ENCODE data around the gene AIMP1. TPM values are rescaled to one million over a fixed set of nuclear protein-coding genes. Genes with fewer than 3 reads are reported as not detected.
"Not testable (repeated sequence)": the region's sequence is repeated elsewhere in the genome, so short reads cannot be mapped to it uniquely, and the experiment has no call there.

The AIMP1 gene
- total and polyA plus RNA-seq, 4 experiments from 2014 or later: 47.0 to 95.9 (median 62.3) TPM

DNA sequence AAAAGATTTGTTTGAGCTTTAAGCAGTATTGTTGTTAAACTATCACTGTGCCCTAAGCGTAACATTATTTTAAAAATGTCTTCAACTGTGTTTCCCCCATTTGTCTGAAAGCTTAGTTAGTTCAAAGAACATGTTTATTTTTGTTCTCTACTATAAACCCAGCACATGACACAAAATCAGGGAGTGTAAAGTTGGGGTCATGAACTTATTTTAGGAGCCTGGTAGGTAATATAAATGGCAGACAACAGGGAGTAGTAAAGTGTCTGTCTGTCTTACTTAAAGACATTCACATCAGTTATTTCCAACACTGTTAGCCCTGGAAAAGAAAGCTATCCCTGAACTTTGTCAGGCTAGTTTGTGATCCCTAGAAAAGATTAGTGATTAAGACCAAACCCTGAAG lies 3.9 kb downstream of the AIMP1 start:
- no peak for DNase-seq
- H3K27ac ChIP-seq (ENCODE audit: low read depth, low read length): no peak overlapping the region
- CTCF ChIA-PET (ENCODE audit: partially characterized antibody): interaction anchor here (0.8 kb wide), 1 partner anchor 8 kb away, joined by 7 read pairs; no protein-coding TSS in a partner anchor
- Mint-ChIP-seq H3K4me3 (no peak overlapping the region), H3K27me3 (no peaks in the 10 kb centered on the region), H3K9me3 (peaks cover 0 to 5% (median 0%) of the 10 kb centered on the region in 8 donors), H3K36me3 (peaks cover 18 to 21% of the 10 kb centered on the region in 2 donors), H3K27ac (no peak overlapping the region), H3K4me1 (peaks cover 16 to 33% (median 20%) of the 10 kb centered on the region in 4 donors)
- no peak overlapping the region for H3K4me3 ChIP-seq (ENCODE audit: low read length in 2 of 2)
- no peaks in the 10 kb centered on the region for H3K9me3 ChIP-seq (ENCODE audit: control insufficient read depth in 1 of 2, low read length in 2 of 2)
- peaks cover 4% of the 10 kb centered on the region for H3K36me3 ChIP-seq (ENCODE audit: insufficient read depth, low read length)
- H3K4me1 ChIP-seq (ENCODE audit: insufficient read depth, low read length): peaks cover 40% of the 10 kb centered on the region
- intact Hi-C loops (cut with micrococcal nuclease): no loop called here
- POLR2A ChIA-PET (ENCODE audit: partially characterized antibody): interaction anchor here (0.7 kb wide), 1 partner anchor 1173 kb away, joined by 3 read pairs; the partner anchor contains the start of gene TET2
- H3K27me3 ChIP-seq (ENCODE audit: insufficient read depth, low read length): no peaks in the 10 kb centered on the region

GRCh38 chr4:106321168-106321567 lies 4.8 kb downstream of the AIMP1 start:
- H3K27ac Mint-ChIP-seq; H3K4me3 Mint-ChIP-seq; CTCF ChIA-PET (ENCODE audit: partially characterized antibody); H3K9me3 Mint-ChIP-seq; H3K27me3 ChIP-seq (ENCODE audit: insufficient read depth, low read length); H3K9me3 ChIP-seq (ENCODE audit: control insufficient read depth in 1 of 2, low read length in 2 of 2); H3K27ac ChIP-seq (ENCODE audit: low read depth, low read length); intact Hi-C loops (cut with micrococcal nuclease); POLR2A ChIA-PET (ENCODE audit: partially characterized antibody); H3K27me3 Mint-ChIP-seq; DNase-seq; H3K36me3 ChIP-seq (ENCODE audit: insufficient read depth, low read length); H3K4me3 ChIP-seq (ENCODE audit: low read length in 2 of 2): not testable (repeated sequence)
- H3K4me1 ChIP-seq (ENCODE audit: insufficient read depth, low read length): peaks cover 39% of the 10 kb centered on the region
- H3K4me1 Mint-ChIP-seq: peaks cover 15 to 29% (median 19%) of the 10 kb centered on the region in 4 donors
- H3K36me3 Mint-ChIP-seq: peaks cover 21% of the 10 kb centered on the region in 2 donors

DNA sequence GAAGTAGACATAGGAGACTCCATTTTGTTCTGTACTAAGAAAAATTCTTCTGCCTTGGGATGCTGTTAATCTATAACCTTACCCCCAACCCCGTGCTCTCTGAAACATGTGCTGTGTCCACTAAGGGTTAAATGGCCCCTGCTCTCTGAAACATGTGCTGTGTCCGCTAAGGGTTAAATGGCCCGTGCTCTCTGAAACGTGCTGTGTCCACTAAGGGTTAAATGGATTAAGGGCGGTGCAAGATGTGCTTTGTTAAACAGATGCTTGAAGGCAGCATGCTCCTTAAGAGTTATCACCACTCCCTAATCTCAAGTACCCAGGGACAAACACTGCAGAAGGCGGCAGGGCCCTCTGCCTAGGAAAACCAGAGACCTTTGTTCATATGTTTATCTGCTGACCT lies 5.5 kb downstream of the AIMP1 start:
- H3K4me3 ChIP-seq (ENCODE audit: low read length in 2 of 2); intact Hi-C loops (cut with micrococcal nuclease); DNase-seq; H3K27ac ChIP-seq (ENCODE audit: low read depth, low read length); H3K9me3 ChIP-seq (ENCODE audit: control insufficient read depth in 1 of 2, low read length in 2 of 2); H3K9me3 Mint-ChIP-seq; CTCF ChIA-PET (ENCODE audit: partially characterized antibody); POLR2A ChIA-PET (ENCODE audit: partially characterized antibody); H3K27ac Mint-ChIP-seq; H3K27me3 Mint-ChIP-seq; H3K27me3 ChIP-seq (ENCODE audit: insufficient read depth, low read length); H3K36me3 ChIP-seq (ENCODE audit: insufficient read depth, low read length): not testable (repeated sequence)
- peaks cover 21 to 24% of the 10 kb centered on the region in 2 donors for H3K36me3 Mint-ChIP-seq
- H3K4me1 ChIP-seq (ENCODE audit: insufficient read depth, low read length): peaks cover 39% of the 10 kb centered on the region
- peak overlapping the region in 3 of 8 donors; percentile 20 to 46 (median 30) for H3K4me3 Mint-ChIP-seq
- peaks cover 15 to 29% (median 19%) of the 10 kb centered on the region in 4 donors for H3K4me1 Mint-ChIP-seq

GRCh38 chr4:106323119-106323518 lies 6.8 kb downstream of the AIMP1 start:
- peaks cover 34 to 36% of the 10 kb centered on the region in 2 donors for H3K36me3 Mint-ChIP-seq
- DNase-seq: no peak
- no peaks in the 10 kb centered on the region for H3K27me3 Mint-ChIP-seq
- H3K4me1 Mint-ChIP-seq: peaks cover 15 to 28% (median 19%) of the 10 kb centered on the region in 4 donors
- Histone ChIP-seq H3K4me3 (ENCODE audit: low read length in 2 of 2) (no peak overlapping the region), H3K9me3 (ENCODE audit: control insufficient read depth in 1 of 2, low read length in 2 of 2) (no peaks in the 10 kb centered on the region), H3K36me3 (ENCODE audit: insufficient read depth, low read length) (peaks cover 20% of the 10 kb centered on the region), H3K27me3 (ENCODE audit: insufficient read depth, low read length) (no peaks in the 10 kb centered on the region), H3K4me1 (ENCODE audit: insufficient read depth, low read length) (peaks cover 27% of the 10 kb centered on the region), H3K27ac (ENCODE audit: low read depth, low read length) (no peak overlapping the region)
- POLR2A ChIA-PET (ENCODE audit: partially characterized antibody): no interaction called here
- peaks cover 0 to 5% (median 0%) of the 10 kb centered on the region in 8 donors for H3K9me3 Mint-ChIP-seq
- intact Hi-C loops (cut with micrococcal nuclease): no loop called here
- CTCF ChIA-PET (ENCODE audit: partially characterized antibody): no interaction called here
- no peak overlapping the region for H3K4me3 Mint-ChIP-seq
- peak overlapping the region in 1 of 7 donors; percentile 79 for H3K27ac Mint-ChIP-seq

DNA sequence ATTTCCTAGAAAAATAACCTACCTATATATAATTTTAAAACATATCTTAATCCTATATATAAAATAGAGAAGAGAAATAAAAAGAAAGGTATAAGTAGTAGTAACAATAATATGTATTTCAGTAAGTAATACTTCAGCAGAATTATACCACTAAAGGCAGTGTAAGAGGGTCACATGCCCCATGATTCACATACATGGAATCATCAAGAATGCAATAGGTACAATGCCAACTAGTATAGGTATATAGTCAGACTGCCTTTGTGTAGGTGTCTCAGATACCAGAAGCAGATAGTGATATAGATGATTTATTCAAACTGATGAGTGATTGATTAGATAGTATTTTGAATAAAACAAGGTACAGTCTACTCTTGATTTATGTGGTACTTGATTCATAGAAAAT lies 9.4 kb downstream of the AIMP1 start:
- Mint-ChIP-seq H3K4me1 (peaks cover 7 to 15% (median 10%) of the 10 kb centered on the region in 4 donors), H3K27ac (no peak overlapping the region), H3K9me3 (peaks cover 0 to 3% (median 0%) of the 10 kb centered on the region in 8 donors), H3K27me3 (no peaks in the 10 kb centered on the region), H3K36me3 (peaks cover 39 to 44% of the 10 kb centered on the region in 2 donors), H3K4me3 (no peak overlapping the region)
- intact Hi-C loops (cut with micrococcal nuclease): no loop called here
- Histone ChIP-seq H3K27me3 (ENCODE audit: insufficient read depth, low read length) (no peaks in the 10 kb centered on the region), H3K9me3 (ENCODE audit: control insufficient read depth in 1 of 2, low read length in 2 of 2) (no peaks in the 10 kb centered on the region), H3K4me3 (ENCODE audit: low read length in 2 of 2) (no peak overlapping the region), H3K27ac (ENCODE audit: low read depth, low read length) (no peak overlapping the region), H3K36me3 (ENCODE audit: insufficient read depth, low read length) (peaks cover 31% of the 10 kb centered on the region), H3K4me1 (ENCODE audit: insufficient read depth, low read length) (peaks cover 9% of the 10 kb centered on the region)
- ChIA-PET CTCF (ENCODE audit: partially characterized antibody) (no interaction called here), POLR2A (ENCODE audit: partially characterized antibody) (no interaction called here)
- no peak for DNase-seq

DNA sequence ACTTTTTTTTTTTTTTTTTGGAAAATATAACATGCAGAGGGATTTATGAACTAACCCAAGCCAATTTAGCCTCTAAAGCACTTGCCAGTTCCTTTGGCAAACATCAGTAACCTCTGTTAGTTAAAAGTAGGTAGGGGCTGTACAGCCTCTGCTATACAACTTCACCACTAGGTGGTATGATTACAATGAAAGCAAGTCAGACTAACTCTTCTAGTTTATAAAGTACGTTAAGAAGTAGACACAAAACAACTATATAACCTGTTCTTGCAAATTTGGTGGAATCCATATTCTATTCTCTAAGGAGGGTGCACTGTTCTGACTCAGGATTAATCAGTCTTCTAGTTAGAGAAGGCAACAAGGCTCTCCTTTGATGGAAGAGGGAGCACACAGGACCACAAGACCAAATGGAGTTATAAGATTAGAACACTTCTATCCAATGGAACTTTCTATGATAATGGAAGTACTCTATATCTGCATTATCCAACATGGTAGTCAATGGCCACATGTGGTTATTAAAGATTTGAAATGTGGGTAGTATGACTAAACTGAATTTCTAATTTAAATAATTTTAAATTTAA lies 12.8 kb downstream of the AIMP1 start:
- H3K27me3 Mint-ChIP-seq: no peaks in the 10 kb centered on the region
- no peaks in the 10 kb centered on the region for H3K9me3 Mint-ChIP-seq
- H3K27ac ChIP-seq (ENCODE audit: low read depth, low read length): no peak overlapping the region
- no peaks in the 10 kb centered on the region for H3K4me1 ChIP-seq (ENCODE audit: insufficient read depth, low read length)
- intact Hi-C loops (cut with micrococcal nuclease): no loop called here
- no peaks in the 10 kb centered on the region for H3K9me3 ChIP-seq (ENCODE audit: control insufficient read depth in 1 of 2, low read length in 2 of 2)
- ChIA-PET POLR2A (ENCODE audit: partially characterized antibody) (interaction anchor here (1.5 kb wide), 1 partner anchor 13 kb away, joined by 7 read pairs; the partner anchor contains the start of genes AIMP1 and TBCK), CTCF (ENCODE audit: partially characterized antibody) (interaction anchor here (0.7 to 2.4 kb wide), 7 partner anchors 9 to 1594 kb away, joined by 3 to 7 read pairs (median 3); partner anchors contain the start of genes AIMP1 and TBCK)
- peak in 2 of 5 donors; percentile 16 to 34 for DNase-seq
- H3K27me3 ChIP-seq (ENCODE audit: insufficient read depth, low read length): no peaks in the 10 kb centered on the region
- H3K27ac Mint-ChIP-seq: peak overlapping the region in 2 of 7 donors; percentile 5 to 17
- peaks cover 4 to 9% (median 6%) of the 10 kb centered on the region in 4 donors for H3K4me1 Mint-ChIP-seq
- no peak overlapping the region for H3K4me3 Mint-ChIP-seq
- peaks cover 58 to 64% of the 10 kb centered on the region in 2 donors for H3K36me3 Mint-ChIP-seq
- no peak overlapping the region for H3K4me3 ChIP-seq (ENCODE audit: low read length in 2 of 2)
- H3K36me3 ChIP-seq (ENCODE audit: insufficient read depth, low read length): peaks cover 53% of the 10 kb centered on the region

- Mint-ChIP-seq H3K36me3 (peaks cover 74 to 77% of the 10 kb centered on the region in 2 donors), H3K27me3 (no peaks in the 10 kb centered on the region), H3K27ac (peak overlapping the region in 1 of 7 donors; percentile 37), H3K9me3 (peaks cover 5 to 16% (median 8%) of the 10 kb centered on the region in 8 donors), H3K4me1 (peaks cover 5 to 10% (median 9%) of the 10 kb centered on the region in 4 donors), H3K4me3 (no peak overlapping the region)
- Histone ChIP-seq H3K4me1 (ENCODE audit: insufficient read depth, low read length) (no peaks in the 10 kb centered on the region), H3K27ac (ENCODE audit: low read depth, low read length) (no peak overlapping the region), H3K9me3 (ENCODE audit: control insufficient read depth in 1 of 2, low read length in 2 of 2) (no peaks in the 10 kb centered on the region), H3K27me3 (ENCODE audit: insufficient read depth, low read length) (no peaks in the 10 kb centered on the region), H3K4me3 (ENCODE audit: low read length in 2 of 2) (no peak overlapping the region), H3K36me3 (ENCODE audit: insufficient read depth, low read length) (peaks cover 56% of the 10 kb centered on the region)
- CTCF ChIA-PET (ENCODE audit: partially characterized antibody): no interaction called here
- intact Hi-C loops (cut with micrococcal nuclease): no loop called here
- POLR2A ChIA-PET (ENCODE audit: partially characterized antibody): no interaction called here
- no peak for DNase-seq
Observed at GRCh38 chr4:106333186-106333585, 16.8 kb downstream of the AIMP1 start.
